ENCODE data around the gene ITGB8.

- no peak for TF ChIP-seq POLR2A (IDR thresholded peaks at IDR 0.05; ENCODE audit: low read depth, low read length)
- TF ChIP-seq SPI1 (IDR thresholded peaks at IDR 0.05; ENCODE audit: low read depth, low read length) = no peak
- no peak for TF ChIP-seq TAF1 (IDR thresholded peaks at IDR 0.05; ENCODE audit: low read depth, low read length)
- TF ChIP-seq POLR2AphosphoS5 (IDR thresholded peaks at IDR 0.05; ENCODE audit: low read depth, low read length) = no peak
- no peak for TF ChIP-seq POU2F2 (IDR thresholded peaks at IDR 0.05; ENCODE audit: low read depth, low read length)
Observed at GRCh38 chr7:20411372-20411771, 80.7 kb downstream of the ITGB8 start.

Measured in GM12891 (cell line).